Putamen (tissue), 1 donor: ENCODE measurements around the gene FRMD1.

Experiments used
- DNase-seq: peaks from one replicate; pipeline ENCODE4 v3.0.0-alpha.2; 2016; ENCODE audit warnings: low spot score

Gene FRMD1

DNA sequence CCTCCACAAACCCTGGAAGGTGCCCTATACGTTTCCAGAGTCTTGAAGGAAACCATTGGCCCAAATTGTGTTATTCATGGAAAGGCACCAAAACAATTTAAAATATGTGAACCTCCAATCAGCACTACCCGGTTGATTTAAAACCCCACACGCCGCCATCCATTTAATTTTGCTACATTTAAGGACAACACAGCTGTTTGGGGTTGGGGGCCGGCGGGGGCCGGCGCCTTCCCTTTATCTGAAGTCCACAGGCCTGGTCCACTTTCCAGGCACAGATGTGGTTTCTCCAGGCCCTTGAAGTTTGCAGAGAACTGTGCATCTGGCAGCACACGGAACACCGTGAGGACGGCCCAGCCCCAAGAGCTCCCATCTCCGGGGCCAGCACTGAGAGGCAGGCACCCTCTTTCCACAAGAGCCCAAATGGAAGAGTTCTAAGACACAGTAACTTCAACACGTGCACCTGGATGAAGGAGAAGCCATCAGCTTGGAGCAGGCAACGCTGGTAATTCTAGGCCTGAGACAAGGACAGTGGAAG is 16.8 kb upstream of the FRMD1 start:
- DNase-seq, result no peak

DNA sequence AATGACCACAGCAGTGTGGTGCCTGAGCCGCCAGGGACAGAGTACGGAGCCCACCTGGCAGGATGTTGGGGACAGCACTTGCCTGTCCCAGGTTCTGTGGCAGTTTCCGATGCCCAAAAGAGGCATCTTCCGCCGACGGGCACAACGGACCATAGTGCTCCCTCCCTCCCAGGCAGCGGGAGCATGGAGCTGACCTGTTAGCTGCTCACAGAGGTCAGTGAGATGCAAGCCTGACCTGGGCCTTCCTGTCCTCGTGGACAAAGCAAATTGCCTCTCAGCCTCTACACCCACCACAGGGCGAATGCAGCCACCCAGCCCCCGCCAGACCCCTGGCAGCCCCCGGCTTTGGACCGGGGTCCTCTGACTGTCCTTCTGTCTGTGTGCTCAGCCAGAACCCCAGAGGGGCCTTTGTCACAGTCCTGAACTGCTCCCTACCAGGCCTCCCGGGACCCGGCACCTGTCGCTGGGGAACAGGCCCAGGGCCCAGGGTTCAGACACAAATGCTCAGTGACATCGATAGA is 16.2 kb upstream of the FRMD1 start:
- no peak for DNase-seq

- no peak for DNase-seq
Observed at GRCh38 chr6:168093634-168094033, 14.6 kb upstream of the FRMD1 start.

DNA sequence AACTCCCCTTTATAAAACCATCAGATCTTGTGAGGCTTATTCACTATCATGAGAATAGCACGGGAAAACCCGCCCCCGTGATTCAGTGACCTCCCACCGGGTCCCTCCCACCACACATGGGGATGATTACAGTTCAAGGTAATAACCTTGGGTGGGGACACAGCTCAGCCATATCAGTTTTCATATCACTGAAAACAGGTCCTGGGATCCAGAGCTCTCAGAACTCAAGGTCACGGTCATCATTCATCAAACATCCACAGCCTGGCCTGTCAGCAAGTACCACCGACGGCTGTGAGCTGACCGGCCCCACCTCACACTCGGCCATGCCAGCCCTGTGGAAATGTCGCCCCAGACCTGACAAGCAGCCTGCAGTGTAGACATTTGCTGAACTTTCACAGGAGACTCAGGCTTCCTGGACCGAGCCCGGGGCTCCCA is 14.1 kb upstream of the FRMD1 start:
- no peak for DNase-seq

DNA sequence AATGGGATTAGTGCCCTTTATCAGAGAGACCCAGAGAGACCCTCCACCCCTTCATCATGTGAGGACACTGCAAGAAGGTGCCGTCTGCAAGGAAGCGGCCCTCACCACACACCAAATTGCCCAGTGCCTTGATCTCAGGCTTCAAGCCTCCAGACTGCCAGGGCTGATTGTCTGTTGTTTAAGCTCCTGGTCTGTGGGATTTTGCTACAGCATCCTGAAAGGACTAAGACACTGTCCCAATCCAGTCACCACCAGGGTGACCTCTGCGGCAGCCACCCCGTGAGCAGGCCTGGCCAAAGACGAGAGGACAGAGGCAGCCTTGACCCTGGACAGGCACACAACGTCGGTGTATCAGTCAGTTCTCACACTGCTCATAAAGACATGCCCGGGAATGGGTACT is 13.5 kb upstream of the FRMD1 start:
- no peak for DNase-seq

DNA sequence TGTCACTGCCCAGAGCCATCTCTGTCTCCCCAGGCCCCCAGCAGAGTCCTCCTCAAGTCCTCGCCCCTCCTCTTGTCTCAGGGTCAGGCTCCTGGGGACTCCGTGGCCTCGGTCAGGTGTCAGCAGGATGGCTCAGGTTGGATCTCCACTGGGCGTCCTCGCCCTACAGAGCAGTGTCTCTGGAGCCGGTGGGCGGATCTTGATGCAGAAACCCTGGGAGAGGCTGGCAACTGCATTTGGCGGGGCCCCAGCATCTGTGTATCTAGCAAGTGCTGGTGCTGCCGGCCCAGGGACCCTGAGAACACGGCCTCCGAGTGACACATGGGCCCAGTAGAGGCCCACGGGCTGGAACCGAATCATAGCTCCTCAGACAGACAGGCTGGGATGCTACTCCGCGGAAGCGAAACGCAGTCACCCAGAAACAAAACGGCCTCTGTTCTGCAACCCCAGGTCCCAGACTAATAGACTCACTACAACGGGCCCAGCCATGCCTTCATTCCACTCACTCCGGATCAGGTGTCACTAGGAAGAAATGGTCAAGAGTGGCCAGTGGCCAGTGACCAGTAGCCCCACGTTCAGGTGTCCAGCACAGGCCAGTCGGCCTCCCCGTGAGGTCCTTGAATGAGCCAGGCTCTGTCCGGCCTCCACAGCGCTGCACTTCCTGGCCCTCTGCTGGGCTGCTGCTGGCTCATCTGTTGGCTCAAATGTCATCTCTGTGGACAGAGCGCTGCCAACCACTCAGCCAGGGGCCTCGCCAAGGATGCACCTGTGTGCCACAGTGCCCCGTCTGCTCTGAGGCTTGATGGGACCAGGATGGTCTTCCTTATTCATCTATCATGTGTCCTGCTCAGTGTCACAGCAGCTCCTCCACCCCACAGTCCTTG is 12.6 kb upstream of the FRMD1 start:
- no peak for DNase-seq

GRCh38 chr6:168090706-168091105 is 11.7 kb upstream of the FRMD1 start:
- DNase-seq, result no peak

GRCh38 chr6:168090064-168090690 is 11.2 kb upstream of the FRMD1 start:
- DNase-seq, result no peak

GRCh38 chr6:168089186-168090063 is 10.4 kb upstream of the FRMD1 start:
- DNase-seq, result no peak

DNA sequence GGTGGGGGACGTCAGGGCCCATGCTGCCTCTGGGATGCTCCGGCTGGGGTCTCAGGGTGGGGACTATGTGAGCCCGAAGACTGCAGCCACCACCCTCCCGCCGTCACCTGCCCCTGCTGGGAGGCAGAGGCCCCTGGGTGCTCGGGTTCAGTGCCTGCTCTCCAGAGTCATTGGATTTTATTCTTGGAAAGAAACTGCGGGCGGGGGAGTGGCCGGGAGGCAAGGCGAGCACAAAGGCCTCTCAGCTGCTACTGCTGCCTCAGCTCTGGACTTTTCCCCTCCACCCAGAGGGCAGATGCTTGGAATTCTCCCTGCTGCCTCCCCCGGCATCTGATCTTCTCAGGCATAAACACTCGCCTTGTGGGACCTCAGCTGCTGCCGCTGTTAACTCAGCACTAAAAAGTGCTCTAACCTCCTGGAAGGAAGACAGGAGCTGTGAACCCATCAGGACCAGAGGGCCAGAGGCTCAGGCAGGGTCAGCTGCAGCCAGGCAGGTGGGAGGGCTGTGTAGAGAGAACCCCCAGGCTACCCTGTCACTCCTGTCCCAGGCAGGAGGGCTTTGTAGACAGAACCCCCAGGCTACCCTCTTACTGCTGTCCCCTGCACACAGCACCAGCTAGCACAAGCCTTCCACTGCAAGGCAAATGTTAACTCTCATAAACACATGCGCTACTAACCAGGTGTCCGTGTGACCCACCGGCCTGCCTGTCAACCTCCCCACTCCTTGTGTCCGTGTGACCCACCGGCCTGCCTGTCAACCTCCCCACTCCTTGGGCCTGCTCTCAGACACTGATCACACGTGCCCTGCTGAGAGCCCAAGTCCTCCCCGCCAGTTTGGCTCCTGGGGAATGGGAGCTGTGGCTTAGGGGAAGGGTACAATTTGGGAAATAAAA is 9.4 kb upstream of the FRMD1 start:
- no peak for DNase-seq

DNA sequence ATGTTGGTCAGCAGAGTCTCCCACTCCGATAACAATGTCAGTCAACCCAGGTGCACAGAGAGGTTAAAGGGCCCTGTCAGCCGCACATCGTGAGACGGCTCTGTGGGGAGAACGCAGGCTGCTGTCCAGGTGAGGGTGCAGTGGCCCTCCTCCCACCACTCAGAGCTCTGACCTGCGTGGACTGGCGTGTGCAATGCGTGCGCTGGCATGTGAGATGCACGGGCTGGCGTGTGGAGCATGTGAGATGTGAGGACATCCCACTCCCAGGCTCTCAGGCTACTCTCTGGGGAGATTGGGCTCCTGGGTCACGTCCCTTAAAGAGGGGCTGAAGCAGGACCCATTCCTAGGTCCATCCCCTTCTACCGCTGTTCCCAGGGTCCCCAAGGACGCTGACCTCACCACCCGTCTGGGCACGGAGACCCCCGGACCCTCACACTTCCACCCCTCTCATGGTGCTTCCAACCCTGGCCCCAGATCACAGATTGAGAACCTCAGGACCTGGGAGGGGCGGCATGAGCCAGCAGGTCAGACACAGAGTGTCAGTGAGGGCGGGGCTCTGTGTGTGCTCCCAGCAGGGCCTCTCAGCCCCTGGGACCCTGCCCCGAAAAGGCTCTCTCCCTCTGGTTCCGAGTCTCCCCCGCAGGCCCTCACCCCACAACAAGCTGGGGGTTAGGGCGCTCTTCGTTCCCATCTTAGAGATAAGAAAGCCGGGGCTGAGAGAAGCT is 8.6 kb upstream of the FRMD1 start:
- DNase-seq, result no peak

GRCh38 chr6:168086616-168087015 is 7.6 kb upstream of the FRMD1 start:
- no peak for DNase-seq

DNA sequence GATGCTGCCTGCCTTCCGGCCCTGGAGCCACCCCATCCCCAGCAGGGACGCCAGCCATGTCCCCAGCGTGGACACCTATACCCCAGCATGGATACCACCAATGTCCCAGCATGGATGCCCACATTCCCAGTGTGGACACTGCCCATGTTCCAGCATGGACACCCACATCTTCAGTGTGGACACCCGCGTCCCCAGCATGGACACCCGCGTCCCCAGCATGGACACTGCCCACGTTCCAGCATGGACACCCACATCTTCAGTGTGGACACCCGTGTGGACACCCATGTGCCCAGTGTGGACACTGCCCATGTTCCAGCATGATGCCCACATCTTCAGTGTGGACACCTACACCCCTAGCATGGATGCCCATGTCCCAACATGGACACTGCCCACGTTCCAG is 7.1 kb upstream of the FRMD1 start:
- DNase-seq, result no peak

DNA sequence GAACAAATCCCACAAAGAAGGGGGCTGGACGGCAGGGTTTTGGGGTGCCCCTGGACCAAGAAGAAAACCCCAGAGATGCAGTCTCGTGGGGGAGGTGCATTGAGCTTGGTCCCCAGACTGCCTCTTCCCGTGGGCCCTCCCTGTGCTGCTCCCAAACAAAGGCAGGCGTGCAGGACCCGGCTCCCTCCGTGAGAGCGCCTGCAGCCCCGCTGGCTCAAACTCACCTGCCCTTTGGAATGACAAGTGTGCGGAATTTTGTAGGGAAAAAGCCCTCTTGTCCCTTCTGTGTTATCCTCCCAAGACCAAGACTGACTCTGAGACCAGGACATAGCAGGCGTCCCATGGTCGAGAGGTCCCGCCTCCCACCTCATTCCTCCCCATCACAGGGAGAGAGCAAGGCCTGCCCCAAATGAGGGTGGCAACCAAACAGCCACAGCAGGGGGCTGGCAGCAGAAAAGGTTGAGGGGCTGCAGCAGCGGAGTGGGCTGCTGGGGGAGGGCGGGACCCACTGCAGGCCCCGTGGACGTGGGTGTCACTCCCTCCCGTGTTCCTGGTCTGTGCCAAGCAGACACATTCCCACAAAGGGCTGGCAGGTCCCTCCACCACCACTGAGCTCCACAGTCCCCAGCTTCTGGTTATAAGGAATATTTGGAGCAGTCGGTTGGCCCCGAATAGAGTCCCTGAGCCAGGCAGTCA is 5.6 kb upstream of the FRMD1 start:
- no peak for DNase-seq

DNA sequence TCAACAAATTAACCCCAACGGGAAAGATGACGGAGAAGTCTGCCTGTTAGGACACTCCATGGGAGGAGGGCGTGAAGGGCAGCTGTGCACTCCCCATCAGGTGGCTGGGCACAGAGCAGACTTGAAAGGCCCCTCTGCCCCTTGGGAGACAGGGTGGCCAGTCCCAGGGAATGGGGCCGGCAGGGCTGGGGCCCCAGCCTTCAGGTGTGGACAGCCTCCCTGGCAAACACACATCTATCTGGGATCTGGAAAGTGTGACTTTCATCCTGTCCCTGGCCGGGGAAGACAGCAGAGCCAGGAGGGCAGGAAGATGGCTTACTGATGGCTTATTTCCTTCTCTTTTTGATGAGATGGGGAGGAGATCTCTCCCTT is 4.5 kb upstream of the FRMD1 start:
- no peak for DNase-seq

DNA sequence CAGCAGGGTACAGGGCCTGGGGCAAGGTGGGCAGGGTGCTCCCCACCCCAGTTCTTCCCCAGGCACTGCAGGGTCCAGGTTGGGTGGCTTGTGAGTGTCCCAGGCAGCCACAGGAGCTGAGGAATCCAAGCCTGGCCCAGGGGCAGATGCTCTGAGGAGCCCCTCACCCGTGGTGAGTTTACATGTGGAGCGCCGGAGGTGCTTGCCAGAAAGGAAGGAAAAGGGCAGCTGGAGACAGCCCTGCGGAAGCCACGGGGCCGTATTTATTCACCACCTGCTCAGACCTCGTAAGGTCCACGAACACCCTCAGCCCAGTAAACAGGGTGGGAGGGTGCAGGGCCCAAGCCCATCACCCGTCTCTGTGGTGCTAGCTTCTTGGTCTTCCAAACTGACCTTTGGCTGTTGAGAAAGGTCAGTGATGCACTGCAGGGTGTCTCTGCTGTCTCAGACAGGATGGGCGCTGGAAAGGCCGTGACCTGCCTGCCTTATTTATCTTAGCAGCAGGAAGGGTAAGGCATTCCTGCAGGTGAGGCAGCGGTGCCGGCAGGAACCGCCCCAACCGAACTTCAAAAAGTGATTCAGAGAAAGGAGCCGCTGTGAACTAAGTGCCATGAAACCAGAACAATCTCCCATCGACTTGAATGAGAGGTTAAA is 4.0 kb upstream of the FRMD1 start:
- DNase-seq, result no peak

DNA sequence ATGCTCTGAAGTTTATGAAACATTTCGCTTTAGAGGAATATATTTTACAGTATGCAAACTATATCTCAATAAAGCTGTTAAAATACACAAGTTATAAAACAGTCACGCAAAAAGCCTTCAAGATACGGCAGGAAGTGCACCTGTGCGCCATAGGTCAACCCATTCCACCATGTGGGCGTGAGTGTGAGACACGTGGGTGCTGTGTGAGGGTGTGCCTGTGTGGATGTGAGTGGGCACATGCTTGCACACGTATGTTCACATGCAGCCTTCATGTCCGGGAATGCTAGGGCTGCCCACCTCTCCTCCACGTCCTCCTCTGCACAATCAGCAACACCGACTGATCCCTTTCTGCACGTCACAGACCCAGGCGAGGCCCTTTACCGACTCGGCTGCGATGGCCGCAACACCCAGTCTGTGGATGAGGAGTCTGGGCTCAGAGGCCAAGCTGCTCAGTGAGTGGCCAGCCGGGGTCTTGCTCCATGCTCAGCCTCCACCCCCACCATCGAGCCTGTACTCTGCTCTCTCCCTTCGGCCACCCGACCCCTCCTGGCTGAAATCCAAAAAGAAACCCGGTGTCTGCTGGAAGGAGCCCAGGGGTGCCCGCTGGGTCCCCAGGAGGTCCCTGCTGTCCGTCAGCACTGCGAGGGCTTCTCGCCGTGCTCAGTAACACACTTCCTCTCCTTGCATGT is 3.0 kb upstream of the FRMD1 start:
- DNase-seq, result no peak

- no peak for DNase-seq
Observed at GRCh38 chr6:168080393-168081077, 1.5 kb upstream of the FRMD1 start.
